Stimulated activated CD4-positive, alpha-beta T cell treated with anti-CD3 and anti-CD28 coated beads, Interleukin-12 subunit alpha, Interleukin-12 subunit beta, amount 100 ng/mL, for 24 hours (primary cell): Measurements from ENCODE around the gene FLNB.

Source experiments
- DNase-seq, 2 experiments: peaks; one replicate each; pipeline ENCODE4 v3.0.0-alpha.2; 2020; ENCODE audit warnings: low read depth in 2 of 2

The FLNB gene

DNA sequence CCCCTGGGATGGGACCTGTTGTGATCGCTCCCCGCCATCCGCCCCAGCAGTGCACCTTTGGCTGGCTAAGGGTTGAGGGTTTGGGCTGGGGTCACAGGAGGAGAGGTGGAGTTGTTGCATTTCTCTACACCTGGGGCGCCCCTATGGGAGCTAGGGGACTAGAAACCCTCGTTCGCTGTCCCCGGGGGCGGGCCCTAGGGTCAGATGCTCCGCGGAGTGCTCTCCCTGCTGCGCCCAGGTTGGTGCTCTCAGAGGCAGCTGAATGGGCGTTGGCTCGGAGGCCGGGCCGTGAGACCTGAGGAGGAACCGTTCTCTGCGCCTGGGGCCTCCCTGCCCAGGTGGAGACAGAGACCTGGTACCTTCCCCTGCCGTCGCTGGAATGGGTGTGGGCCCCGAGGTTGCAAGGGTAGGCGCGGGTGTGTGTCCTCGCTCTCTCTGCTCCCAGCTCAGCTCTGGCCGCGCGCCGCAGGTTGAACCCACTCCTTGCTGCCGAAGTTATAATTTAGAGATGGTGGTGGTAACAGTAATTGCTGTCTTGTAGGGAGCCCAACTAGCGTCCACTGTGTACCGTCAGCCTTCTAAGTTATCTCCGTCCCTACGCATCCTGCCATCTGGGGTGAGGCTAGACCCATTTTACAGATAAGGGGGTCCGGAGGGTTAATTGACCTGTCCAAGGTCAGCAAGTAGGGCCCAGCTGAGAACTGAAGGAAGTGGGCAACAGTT lies 965 bp downstream of the FLNB start:
- peak in 1 of 2 experiments; percentile 20 for DNase-seq

DNA sequence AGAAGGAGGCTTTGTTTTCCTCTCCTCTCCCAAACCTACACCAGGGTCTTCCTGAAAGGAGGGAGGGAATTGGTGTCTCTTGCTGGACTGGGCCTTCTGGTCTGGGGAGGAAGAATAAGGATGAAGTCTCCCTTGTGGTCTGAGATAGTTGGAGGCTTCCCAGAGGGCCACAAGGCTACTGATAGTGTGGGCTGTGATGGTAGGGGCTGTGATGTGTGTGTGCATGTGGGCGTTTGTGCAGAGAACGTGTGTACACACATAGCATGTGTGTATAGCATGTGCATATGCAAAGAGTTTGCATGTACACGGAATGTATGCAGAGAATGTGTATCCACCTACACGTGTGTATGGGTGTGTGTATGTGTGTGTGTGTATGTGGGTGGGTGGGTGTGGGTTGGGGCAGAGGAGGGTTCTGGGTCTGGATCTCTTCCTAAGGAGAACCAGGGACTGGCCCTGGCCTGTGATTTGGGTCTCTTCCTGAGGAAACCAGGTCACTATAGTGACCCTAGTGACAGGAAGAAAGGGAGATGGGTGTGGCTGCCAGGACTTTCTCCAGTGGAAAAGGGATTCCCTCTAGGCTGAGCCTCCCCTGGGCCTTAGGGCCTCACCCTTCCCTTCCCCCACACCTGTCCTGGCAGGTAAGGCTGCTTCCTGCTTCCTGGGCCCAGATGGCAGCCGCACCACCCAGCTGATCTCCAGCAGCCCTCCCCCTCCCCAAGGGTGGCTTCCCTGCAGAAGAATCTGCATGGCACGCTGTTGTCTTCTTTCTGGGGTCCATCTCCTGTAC lies 1.7 kb downstream of the FLNB start:
- no peak for DNase-seq

DNA sequence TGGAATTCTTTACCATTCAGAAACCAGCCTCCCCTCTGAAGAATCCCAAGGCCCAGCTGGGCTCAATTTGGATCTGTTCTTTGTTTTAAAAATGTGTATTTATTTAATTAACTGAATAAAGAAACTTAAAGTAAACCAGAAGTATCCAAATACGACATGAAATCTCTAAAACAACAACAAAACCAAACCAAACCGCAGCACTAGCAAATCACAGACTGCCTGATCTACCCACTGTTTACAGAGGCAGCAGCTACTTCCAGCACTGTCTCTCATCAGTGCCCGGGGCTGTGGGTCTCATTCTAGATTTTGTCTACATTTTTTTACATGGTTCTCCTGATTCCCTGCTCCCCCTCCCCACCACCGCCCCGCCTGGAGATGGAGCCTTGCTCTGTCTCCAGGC lies 2.3 kb downstream of the FLNB start:
- DNase-seq = no peak

DNA sequence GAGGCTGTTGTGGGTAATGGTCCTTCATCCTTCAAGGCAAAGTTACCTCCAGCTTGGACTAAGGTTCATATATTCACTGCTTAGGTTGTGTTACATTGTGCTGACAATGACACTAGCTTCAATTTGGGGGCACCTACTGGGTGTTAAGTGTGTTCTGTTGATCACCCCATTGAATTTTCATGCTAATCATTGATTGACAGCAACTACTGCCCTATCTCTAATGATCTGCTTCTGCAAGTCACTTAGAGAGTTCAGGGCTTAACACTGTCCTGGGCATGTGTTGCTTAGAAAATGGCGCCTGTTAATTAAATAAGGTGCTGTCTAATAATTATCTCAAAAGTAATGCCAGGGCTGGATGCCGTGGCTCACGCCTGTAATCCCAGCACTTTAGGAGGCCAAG lies 3.4 kb downstream of the FLNB start:
- DNase-seq = no peak

- no peak for DNase-seq
Measured at GRCh38 chr3:58012302-58012701, 4.1 kb downstream of the FLNB start.

- no peak for DNase-seq
Measured at GRCh38 chr3:58013099-58013498, 4.9 kb downstream of the FLNB start.

GRCh38 chr3:58013973-58014649 lies 5.9 kb downstream of the FLNB start:
- no peak for DNase-seq

- DNase-seq = no peak
Measured at GRCh38 chr3:58015520-58015915, 7.3 kb downstream of the FLNB start.

GRCh38 chr3:58016710-58017109 lies 8.5 kb downstream of the FLNB start:
- DNase-seq = no peak

- DNase-seq = no peak
Measured at GRCh38 chr3:58018892-58019742, 10.9 kb downstream of the FLNB start.

DNA sequence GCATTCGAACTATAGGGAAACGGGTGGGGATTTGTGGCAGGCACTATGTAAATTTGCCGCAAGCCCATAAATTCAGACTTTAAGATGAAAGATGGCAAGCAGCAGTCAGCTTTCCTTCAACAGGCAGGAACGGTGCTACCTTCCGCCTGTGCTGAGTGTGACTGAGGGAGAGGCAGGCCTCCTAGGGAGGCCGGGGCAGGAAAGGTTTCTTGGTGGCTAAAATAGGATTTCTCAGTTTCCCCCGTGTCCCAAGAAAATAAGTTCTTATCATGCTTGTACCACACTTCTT lies 12.5 kb downstream of the FLNB start:
- no peak for DNase-seq

DNA sequence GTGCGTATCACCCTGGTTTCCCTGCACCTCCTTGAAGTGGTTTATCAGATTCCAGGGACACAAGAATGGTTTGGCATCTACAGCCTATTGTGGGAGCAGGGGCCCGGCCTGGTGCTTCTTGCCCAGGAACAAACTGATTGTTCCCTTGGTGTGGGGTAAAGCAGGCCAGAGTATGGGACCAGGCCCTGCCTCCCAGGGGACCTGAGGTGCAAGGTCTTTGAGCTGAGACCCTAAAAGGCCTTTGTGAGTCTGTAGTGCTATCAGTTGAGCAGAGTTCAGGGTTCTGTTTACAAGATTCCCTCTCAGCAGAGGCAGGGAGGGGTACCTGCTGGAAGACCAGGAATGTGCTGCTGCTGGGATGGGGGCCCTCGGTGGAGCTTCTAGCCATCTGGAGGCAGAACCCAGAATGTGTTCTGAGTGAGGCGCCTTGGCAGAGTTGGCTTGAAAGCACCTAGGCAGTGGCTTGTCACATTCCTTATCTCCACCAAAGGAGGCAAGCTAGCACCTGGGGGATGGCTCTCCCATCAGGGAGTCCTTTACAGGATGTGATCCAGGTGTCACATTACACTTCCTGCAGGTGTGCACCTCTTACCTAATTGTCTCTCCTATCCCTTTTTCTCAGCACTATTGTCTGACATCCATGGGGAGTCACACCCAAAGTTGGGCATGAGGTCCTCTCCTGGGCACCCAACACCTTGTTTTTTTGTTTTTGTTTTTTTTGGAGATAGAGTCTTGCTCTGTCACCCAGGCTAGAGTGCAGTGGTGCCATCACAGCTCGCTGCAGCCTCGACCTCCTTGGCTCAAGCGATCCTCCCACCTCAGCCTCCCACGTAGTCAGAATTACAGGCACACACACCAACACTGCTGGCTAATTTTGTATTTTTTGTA lies 13.1 kb downstream of the FLNB start:
- no peak for DNase-seq

DNA sequence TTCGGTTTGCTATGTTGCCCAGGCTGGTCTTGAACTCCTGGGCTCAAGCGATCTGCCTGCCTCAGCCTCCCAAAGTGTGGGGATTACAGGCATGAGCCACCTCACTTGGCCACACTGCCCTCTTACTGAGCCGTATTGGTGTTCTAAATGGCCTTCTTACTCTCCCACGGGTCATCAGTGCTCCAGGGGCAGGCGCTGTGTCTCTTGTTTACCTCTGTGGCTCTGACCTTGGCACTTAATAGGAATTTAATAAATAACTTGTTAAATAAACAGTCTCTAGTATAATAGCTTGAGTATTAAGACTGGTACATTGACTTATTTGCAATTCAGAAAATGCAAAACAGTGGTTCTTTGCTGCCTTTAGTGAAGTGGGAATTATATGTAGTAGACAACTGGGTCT lies 13.7 kb downstream of the FLNB start:
- no peak for DNase-seq

GRCh38 chr3:58022490-58022889 lies 14.3 kb downstream of the FLNB start:
- no peak for DNase-seq

GRCh38 chr3:58023531-58023930 lies 15.3 kb downstream of the FLNB start:
- DNase-seq = no peak

DNA sequence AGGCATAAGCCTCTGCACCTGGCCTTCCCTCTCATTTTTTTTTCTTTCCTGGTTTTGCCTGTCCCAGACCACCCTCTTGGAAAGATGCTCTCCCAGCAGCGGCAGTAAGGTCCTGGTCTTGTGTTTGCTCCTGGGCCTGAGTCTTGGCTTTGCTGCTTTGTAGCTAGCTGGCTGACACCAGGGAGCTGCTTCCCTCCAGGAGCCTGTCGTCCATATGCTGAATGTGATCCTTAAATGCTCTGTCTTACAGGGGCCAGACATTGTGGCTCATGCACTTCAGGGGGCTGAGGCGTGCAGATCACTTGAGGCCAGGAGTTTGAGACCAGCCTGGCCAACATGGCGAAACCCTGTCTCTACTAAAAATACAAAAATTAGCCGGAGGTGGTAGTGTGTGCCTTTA lies 17.2 kb downstream of the FLNB start:
- no peak for DNase-seq

GRCh38 chr3:58025837-58026569 lies 17.8 kb downstream of the FLNB start:
- DNase-seq = no peak

DNA sequence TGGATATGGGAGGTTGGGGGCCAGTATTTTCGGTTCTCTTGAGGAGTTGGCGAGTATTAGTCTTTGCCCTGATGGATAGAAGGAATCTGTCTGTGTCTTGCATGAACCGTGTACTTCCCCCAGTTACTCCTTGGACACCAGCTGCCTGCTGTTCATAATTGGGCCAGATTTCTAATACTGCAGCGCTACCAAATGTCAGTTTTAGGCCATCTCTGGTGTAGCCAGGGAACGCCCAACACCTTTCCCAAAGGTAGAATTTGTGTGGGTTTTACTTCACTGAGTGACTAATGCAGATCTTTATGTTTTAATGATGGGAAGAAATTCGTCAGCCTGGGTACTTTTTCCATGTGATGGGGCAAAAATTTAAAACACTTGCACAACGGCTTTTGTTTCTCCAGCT lies 18.4 kb downstream of the FLNB start:
- DNase-seq = no peak

GRCh38 chr3:58027704-58028317 lies 19.6 kb downstream of the FLNB start:
- DNase-seq = no peak

DNA sequence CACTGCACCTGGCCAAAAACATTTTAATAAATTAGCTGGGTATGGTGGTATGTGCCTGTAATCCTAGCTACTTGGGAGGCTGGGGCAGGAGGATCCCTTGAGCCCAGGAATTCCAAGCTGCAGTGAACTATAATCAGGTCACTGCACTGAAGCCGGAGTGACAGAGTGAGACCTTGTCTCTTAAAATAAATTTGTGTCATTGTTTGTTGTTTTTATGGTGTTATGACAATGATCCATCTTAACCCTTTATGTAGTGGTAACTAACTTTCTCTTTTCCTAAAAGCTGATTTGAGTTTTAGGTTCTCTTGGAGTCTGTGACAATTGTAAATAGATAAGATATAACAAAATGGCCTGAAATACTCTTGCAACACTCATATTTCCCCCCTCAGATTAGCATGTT lies 20.7 kb downstream of the FLNB start:
- no peak for DNase-seq
